CD14-positive monocyte (primary cell): Measurements from ENCODE around the gene LPCAT4. TPM values are rescaled to one million over a fixed set of nuclear protein-coding genes. Genes with fewer than 3 reads are reported as not detected.
A peak's percentile ranks its signal among the peaks of the same experiment; 100 is the strongest.

Source experiments
- DNase-seq, 3 donors: peaks; one replicate each; pipeline ENCODE4 v3.0.0-alpha.2; 2011 to 2022
- H2AFZ ChIP-seq: 2 replicates; pipeline ENCODE4 v1.6.0; 2012; ENCODE audit warnings: mild to moderate bottlenecking, low read depth, low read length, inconsistent platforms; ENCODE audit not compliant: insufficient read depth, poor library complexity, severe bottlenecking
- H3K27ac ChIP-seq, 2 donors: 1 replicate in 1 of 2; 2 replicates in 1 of 2; pipeline ENCODE4 v1.5.1; 2012 to 2013; ENCODE audit warnings: low read length in 2 of 2, control low read depth in 1 of 2, inconsistent platforms in 1 of 2, low read depth in 1 of 2, mild to moderate bottlenecking in 1 of 2
- H3K27me3 ChIP-seq, 2 donors: one replicate each; pipeline versions ENCODE4 v1.6.0 to v1.6.1; 2011 to 2013; ENCODE audit warnings: low read length in 2 of 2; ENCODE audit not compliant: control insufficient read depth in 2 of 2, insufficient read depth in 2 of 2
- H3K36me3 ChIP-seq, 2 donors: replicated peaks in 1 of 2; 1 replicate in 1 of 2; 2 replicates in 1 of 2; pipeline versions ENCODE4 v1.5.1 to v1.6.1; 2012 to 2013; ENCODE audit warnings: low read length in 2 of 2, control low read depth in 1 of 2, inconsistent platforms in 1 of 2, mild to moderate bottlenecking in 1 of 2; ENCODE audit not compliant: insufficient read depth in 2 of 2, control insufficient read depth in 1 of 2
- H3K4me1 ChIP-seq, 2 donors: 1 replicate in 1 of 2; 2 replicates in 1 of 2; pipeline versions ENCODE4 v1.5.1 to v1.6.1; 2012 to 2013; ENCODE audit warnings: low read length in 2 of 2, control low read depth in 1 of 2, inconsistent platforms in 1 of 2, mild to moderate bottlenecking in 1 of 2, moderate library complexity in 1 of 2; ENCODE audit not compliant: insufficient read depth in 2 of 2, control insufficient read depth in 1 of 2
- H3K4me2 ChIP-seq: replicated peaks from 2 replicates; pipeline ENCODE3; 2012; ENCODE audit warnings: low read length, moderate library complexity, mild to moderate bottlenecking; ENCODE audit not compliant: poor library complexity, severe bottlenecking; ENCODE audit errors: extremely low read depth
- H3K4me3 ChIP-seq, 3 experiments: fragments of 200-600 bp in 1 of 3; sonication (generic) in 1 of 3; replicated peaks in 1 of 3; 1 replicate in 2 of 3; 2 replicates in 1 of 3; pipeline ENCODE4 v1.5.1; 2011 to 2013; ENCODE audit warnings: low read length in 3 of 3, mild to moderate bottlenecking in 3 of 3, control low read depth in 2 of 3, low read depth in 2 of 3, inconsistent platforms in 1 of 3, moderate library complexity in 1 of 3
- H3K79me2 ChIP-seq: 2 replicates; pipeline ENCODE4 v1.6.0; 2012; ENCODE audit warnings: mild to moderate bottlenecking, control low read depth, inconsistent platforms, low read length, moderate library complexity; ENCODE audit not compliant: insufficient read depth
- H3K9ac ChIP-seq: 2 replicates; pipeline ENCODE4 v1.6.0; 2017; ENCODE audit warnings: low read length, mild to moderate bottlenecking; ENCODE audit not compliant: insufficient read depth, poor library complexity, severe bottlenecking
- H3K9me3 ChIP-seq, 2 donors: replicated peaks in 1 of 2; 1 replicate in 1 of 2; 2 replicates in 1 of 2; pipeline versions ENCODE4 v1.5.1 to v1.6.1; 2012 to 2013; ENCODE audit warnings: low read length in 2 of 2, control low read depth in 1 of 2; ENCODE audit not compliant: control insufficient read depth in 1 of 2, insufficient read depth in 1 of 2
- H4K20me1 ChIP-seq: 2 replicates; pipeline ENCODE4 v1.6.0; 2012; ENCODE audit warnings: mild to moderate bottlenecking, low read length, control low read depth, moderate library complexity; ENCODE audit not compliant: insufficient read depth
- H3K27ac Mint-ChIP-seq, 7 donors: one replicate each; pipeline ENCODE4 v1.8.0; 2020; ENCODE audit warnings: mild to moderate bottlenecking in 7 of 7, mixed read lengths in 7 of 7, moderate library complexity in 6 of 7, inconsistent platforms in 2 of 7
- H3K27me3 Mint-ChIP-seq, 3 donors: one replicate each; pipeline ENCODE4 v1.8.0; 2021 to 2022; ENCODE audit warnings: low read depth in 3 of 3, mild to moderate bottlenecking in 3 of 3, mixed read lengths in 3 of 3, moderate library complexity in 3 of 3, inconsistent platforms in 1 of 3
- H3K36me3 Mint-ChIP-seq, 2 donors: one replicate each; pipeline ENCODE4 v1.8.0; 2020; ENCODE audit warnings: mixed read lengths in 2 of 2, inconsistent platforms in 1 of 2, mild to moderate bottlenecking in 1 of 2
- H3K4me1 Mint-ChIP-seq: one replicate; pipeline ENCODE4 v1.8.0; 2020; ENCODE audit warnings: mild to moderate bottlenecking, mixed read lengths
- H3K4me3 Mint-ChIP-seq, 2 donors: one replicate each; pipeline ENCODE4 v1.8.0; 2020; ENCODE audit warnings: mild to moderate bottlenecking in 2 of 2, mixed read lengths in 2 of 2, moderate library complexity in 1 of 2
- H3K9me3 Mint-ChIP-seq, 7 donors: one replicate each; pipeline ENCODE4 v1.8.0; 2020 to 2022; ENCODE audit warnings: mixed read lengths in 7 of 7, mild to moderate bottlenecking in 6 of 7, moderate library complexity in 6 of 7, inconsistent platforms in 2 of 7
- WGBS: methylation state at CpG from one replicate; pipeline ENCODE4 v1.1.5; 2013; ENCODE audit warnings: missing lambda C conversion rate; ENCODE audit not compliant: insufficient coverage; 5-methylcytosine and 5-hydroxymethylcytosine counted together
- intact Hi-C, 2 donors: fragments of 100-400 bp; cut with micrococcal nuclease; formaldehyde crosslinking; loops; one replicate each; pipeline versions ENCODE4 v1.15.0 to v1.15.1; 2023
- polyA plus RNA-seq, 3 donors: library from polyadenylated mRNA; depleted of rRNA in 1 of 3; unstranded in 2 of 3; stranded (reverse) in 1 of 3; fragments of 300-500 nt in 2 of 3; fragments of >200 nt in 1 of 3; fragmentation: Illumina TruSeq in 2 of 3; gene quantifications; 1 replicate in 2 of 3; 2 replicates in 1 of 3; pipeline ENCODE4 v1.2.3, GENCODE V29; 2012 to 2021
- TF ChIP-seq, protein P1 (sequence below): fragments of 200-600 bp; IDR thresholded peaks from one replicate; pipeline ENCODE4 v1.8.0; 2022; ENCODE audit warnings: antibody characterized with exemption, mild to moderate bottlenecking

LPCAT4 gene
- polyA plus RNA-seq, 3 donors: 3.3 to 39.5 (median 4.2) TPM

- peaks cover 4% of the 10 kb centered on the region for H3K4me1 Mint-ChIP-seq
- no peak overlapping the region for H2AFZ ChIP-seq
- H3K9me3 Mint-ChIP-seq: no peaks in the 10 kb centered on the region
- H3K27me3 ChIP-seq: no peaks in the 10 kb centered on the region
- peaks cover 29 to 44% of the 10 kb centered on the region in 2 donors for H3K36me3 Mint-ChIP-seq
- intact Hi-C loops: loop anchor here (10.0 kb wide), 3 partner anchors 75 to 225 kb away; partner anchors contain the start of gene GOLGA8B (in 1 of the 2)
- H3K36me3 ChIP-seq: peaks cover 13 to 61% of the 10 kb centered on the region in 2 donors
- H3K4me3 ChIP-seq: no peak overlapping the region
- 92% methylated on average over 1 of the region's 1 CpG for WGBS
- no peak for DNase-seq
- no peaks in the 10 kb centered on the region for H3K9me3 ChIP-seq
- TF ChIP-seq, protein P1, sequence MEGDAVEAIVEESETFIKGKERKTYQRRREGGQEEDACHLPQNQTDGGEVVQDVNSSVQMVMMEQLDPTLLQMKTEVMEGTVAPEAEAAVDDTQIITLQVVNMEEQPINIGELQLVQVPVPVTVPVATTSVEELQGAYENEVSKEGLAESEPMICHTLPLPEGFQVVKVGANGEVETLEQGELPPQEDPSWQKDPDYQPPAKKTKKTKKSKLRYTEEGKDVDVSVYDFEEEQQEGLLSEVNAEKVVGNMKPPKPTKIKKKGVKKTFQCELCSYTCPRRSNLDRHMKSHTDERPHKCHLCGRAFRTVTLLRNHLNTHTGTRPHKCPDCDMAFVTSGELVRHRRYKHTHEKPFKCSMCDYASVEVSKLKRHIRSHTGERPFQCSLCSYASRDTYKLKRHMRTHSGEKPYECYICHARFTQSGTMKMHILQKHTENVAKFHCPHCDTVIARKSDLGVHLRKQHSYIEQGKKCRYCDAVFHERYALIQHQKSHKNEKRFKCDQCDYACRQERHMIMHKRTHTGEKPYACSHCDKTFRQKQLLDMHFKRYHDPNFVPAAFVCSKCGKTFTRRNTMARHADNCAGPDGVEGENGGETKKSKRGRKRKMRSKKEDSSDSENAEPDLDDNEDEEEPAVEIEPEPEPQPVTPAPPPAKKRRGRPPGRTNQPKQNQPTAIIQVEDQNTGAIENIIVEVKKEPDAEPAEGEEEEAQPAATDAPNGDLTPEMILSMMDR: no peak
- no peaks in the 10 kb centered on the region for H4K20me1 ChIP-seq
- H3K27ac Mint-ChIP-seq: peak overlapping the region in 2 of 7 donors; percentile 1 to 59
- H3K4me2 ChIP-seq: no peak overlapping the region
- H3K4me1 ChIP-seq: peaks cover under 1 to 1% of the 10 kb centered on the region in 2 donors
- H3K27me3 Mint-ChIP-seq: peaks cover 0 to 4% (median 2%) of the 10 kb centered on the region in 3 donors
- H3K27ac ChIP-seq: no peak overlapping the region
- H3K4me3 Mint-ChIP-seq: no peak overlapping the region
- H3K79me2 ChIP-seq: no peaks in the 10 kb centered on the region
- no peak overlapping the region for H3K9ac ChIP-seq
Observed at GRCh38 chr15:34360298-34360697, 6.7 kb downstream of the LPCAT4 start.

DNA sequence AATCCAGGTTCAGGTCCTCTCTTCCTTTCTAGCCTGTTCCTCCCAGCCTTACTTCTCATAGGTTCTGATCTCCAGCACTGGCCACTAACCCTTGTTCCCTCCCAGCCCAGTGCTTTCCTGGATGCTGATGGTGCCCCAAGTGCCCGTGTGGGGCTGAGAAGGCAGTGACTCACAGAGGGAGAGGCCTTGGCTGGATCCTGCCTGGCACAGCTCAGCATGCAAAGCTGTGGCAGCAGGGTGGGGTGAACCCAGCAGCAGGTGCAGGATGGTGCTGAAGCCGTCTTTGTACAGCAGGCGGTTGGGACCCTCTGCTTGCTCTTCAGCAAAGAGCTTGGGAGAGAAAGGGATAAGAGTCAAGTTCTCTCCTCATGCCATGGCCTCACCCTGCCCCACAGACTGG is 7.6 kb downstream of the LPCAT4 start:
- Histone ChIP-seq H3K4me2 (no peak overlapping the region), H3K4me3 (no peak overlapping the region), H3K4me1 (no peaks in the 10 kb centered on the region), H3K9me3 (no peaks in the 10 kb centered on the region), H3K27ac (no peak overlapping the region), H3K9ac (no peak overlapping the region), H2AFZ (no peak overlapping the region), H3K27me3 (no peaks in the 10 kb centered on the region), H3K79me2 (no peaks in the 10 kb centered on the region), H4K20me1 (no peaks in the 10 kb centered on the region), H3K36me3 (peaks cover 13 to 61% of the 10 kb centered on the region in 2 donors)
- intact Hi-C loops: no loop called here
- Mint-ChIP-seq H3K4me1 (no peaks in the 10 kb centered on the region), H3K9me3 (no peaks in the 10 kb centered on the region), H3K27me3 (peaks cover 0 to 3% (median 0%) of the 10 kb centered on the region in 3 donors), H3K4me3 (no peak overlapping the region), H3K27ac (peak overlapping the region in 2 of 7 donors; percentile 16 to 54), H3K36me3 (peaks cover 29 to 42% of the 10 kb centered on the region in 2 donors)
- TF ChIP-seq, protein P1: no peak
- no CpG with 5 or more reads among the region's 3 CpGs for WGBS
- DNase-seq: no peak
